ENCODE measurements around the gene DMBT1. TPM values are rescaled to one million over a fixed set of nuclear protein-coding genes. Genes with fewer than 3 reads are reported as not detected.

The DMBT1 gene
- total RNA-seq: 1,000 to 10,000 TPM in 1 of 3 donors, 100 to 1,000 TPM in 1, 10 to 100 TPM in 1; 37.2 to 2,543 (median 408) TPM
- long read RNA-seq, donor 1, partial matches to known transcripts: 37 of 44 reads
- long read RNA-seq, donor 1, other reads (novel, unspliced or antisense): 7 of 44 reads
- long read RNA-seq, donor 2, partial matches to known transcripts: 67 of 72 reads
- long read RNA-seq, donor 2, other reads (novel, unspliced or antisense): 5 of 72 reads

DNA sequence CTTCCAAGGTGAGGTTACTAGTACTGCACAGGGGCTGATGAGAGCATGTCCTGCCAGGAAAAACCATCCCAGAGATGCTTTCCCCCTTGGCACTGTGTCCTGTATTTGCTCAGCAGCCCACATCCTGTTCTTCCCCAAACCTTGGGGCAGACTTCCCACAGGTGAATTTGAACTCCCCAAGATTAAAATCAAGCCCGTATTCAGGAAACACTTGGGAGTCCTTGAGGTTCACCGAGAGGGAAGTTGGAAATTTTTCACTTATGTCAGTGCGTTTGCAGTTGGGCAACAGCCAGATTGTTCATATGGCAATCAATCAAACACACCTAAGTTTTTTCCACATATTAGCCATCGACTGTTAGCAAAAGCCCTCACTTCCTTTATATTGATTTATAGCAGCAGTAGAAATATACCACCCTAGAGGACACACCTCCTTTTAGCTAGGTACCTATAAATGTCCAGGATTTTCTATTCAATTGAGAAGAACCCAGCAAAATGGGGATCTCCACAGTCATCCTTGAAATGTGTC is at the start of gene DMBT1:
Gene DMBT1 (plus strand): TSS at position 476 of the 526 bp plus-strand sequence. CDS start 17 bp downstream, at position 493.
- Histone ChIP-seq H3K4me3 (no peak within 1 kb of the TSS), H3K9me3 (no peaks in the 10 kb centered on the region), H3K4me1 (ENCODE audit: low read depth) (no peaks in the 10 kb centered on the region), H3K36me3 (ENCODE audit: low read depth) (no peaks in the 10 kb centered on the region)
- DNase-seq (no peak), ATAC-seq (peak; percentile 25)
- intact Hi-C loops (cut with DNase I, micrococcal nuclease): loop anchor here in 1 of 2 donors (10.0 kb wide), 1 partner anchor 106 kb away; the partner anchor contains the start of gene ARMS2
- TF ChIP-seq, protein P1, sequence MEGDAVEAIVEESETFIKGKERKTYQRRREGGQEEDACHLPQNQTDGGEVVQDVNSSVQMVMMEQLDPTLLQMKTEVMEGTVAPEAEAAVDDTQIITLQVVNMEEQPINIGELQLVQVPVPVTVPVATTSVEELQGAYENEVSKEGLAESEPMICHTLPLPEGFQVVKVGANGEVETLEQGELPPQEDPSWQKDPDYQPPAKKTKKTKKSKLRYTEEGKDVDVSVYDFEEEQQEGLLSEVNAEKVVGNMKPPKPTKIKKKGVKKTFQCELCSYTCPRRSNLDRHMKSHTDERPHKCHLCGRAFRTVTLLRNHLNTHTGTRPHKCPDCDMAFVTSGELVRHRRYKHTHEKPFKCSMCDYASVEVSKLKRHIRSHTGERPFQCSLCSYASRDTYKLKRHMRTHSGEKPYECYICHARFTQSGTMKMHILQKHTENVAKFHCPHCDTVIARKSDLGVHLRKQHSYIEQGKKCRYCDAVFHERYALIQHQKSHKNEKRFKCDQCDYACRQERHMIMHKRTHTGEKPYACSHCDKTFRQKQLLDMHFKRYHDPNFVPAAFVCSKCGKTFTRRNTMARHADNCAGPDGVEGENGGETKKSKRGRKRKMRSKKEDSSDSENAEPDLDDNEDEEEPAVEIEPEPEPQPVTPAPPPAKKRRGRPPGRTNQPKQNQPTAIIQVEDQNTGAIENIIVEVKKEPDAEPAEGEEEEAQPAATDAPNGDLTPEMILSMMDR (IDR thresholded peaks at IDR 0.05): no peak

DNA sequence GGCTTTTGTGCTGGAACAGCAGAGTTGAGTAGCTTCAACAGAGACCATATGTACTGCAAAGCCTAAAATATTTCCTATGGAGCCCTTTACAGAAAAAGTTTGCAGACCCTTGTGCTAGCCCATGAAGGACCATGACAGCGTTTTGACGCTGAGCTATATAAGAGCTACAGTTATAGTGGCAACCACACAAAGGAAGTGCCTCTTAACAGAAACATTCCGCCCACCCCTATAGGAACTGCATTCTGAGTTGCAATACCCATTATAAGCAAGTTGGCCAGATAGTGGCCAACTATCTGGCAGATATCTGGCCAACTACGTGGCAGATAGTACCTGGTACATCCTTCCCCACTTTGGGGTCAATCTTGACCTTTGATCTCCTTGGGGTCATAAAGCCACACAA is 47.5 kb upstream of the DMBT1 start:
- H3K4me1 ChIP-seq (ENCODE audit: low read depth): no peaks in the 10 kb centered on the region
- no peak for ATAC-seq
- intact Hi-C loops (cut with DNase I, micrococcal nuclease): no loop called here
- DNase-seq: no peak
- H3K9me3 ChIP-seq: no peaks in the 10 kb centered on the region
- no peak overlapping the region for H3K4me3 ChIP-seq
- TF ChIP-seq, protein P1 (IDR thresholded peaks at IDR 0.05): no peak
- no peaks in the 10 kb centered on the region for H3K36me3 ChIP-seq (ENCODE audit: low read depth)

DNA sequence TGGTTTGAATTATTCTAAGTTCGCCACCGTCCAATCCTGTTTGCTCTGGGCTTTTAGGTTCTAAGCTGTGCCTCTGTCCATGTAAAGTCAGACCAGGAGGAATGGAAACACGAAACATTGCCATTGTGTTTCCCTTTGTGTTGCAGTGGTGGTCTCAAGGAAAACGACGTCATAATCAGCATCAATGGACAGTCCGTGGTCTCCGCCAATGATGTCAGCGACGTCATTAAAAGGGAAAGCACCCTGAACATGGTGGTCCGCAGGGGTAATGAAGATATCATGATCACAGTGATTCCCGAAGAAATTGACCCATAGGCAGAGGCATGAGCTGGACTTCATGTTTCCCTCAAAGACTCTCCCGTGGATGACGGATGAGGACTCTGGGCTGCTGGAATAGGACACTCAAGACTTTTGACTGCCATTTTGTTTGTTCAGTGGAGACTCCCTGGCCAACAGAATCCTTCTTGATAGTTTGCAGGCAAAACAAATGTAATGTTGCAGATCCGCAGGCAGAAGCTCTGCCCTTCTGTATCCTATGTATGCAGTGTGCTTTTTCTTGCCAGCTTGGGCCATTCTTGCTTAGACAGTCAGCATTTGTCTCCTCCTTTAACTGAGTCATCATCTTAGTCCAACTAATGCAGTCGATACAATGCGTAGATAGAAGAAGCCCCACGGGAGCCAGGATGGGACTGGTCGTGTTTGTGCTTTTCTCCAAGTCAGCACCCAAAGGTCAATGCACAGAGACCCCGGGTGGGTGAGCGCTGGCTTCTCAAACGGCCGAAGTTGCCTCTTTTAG is 46.3 kb upstream of the DMBT1 start:
- TF ChIP-seq, protein P1 (IDR thresholded peaks at IDR 0.05): no peak
- Histone ChIP-seq H3K9me3 (no peaks in the 10 kb centered on the region), H3K36me3 (ENCODE audit: low read depth) (no peaks in the 10 kb centered on the region), H3K4me3 (no peak overlapping the region), H3K4me1 (ENCODE audit: low read depth) (no peaks in the 10 kb centered on the region)
- intact Hi-C loops (cut with DNase I, micrococcal nuclease): no loop called here
- DNase-seq: no peak
- no peak for ATAC-seq

DNA sequence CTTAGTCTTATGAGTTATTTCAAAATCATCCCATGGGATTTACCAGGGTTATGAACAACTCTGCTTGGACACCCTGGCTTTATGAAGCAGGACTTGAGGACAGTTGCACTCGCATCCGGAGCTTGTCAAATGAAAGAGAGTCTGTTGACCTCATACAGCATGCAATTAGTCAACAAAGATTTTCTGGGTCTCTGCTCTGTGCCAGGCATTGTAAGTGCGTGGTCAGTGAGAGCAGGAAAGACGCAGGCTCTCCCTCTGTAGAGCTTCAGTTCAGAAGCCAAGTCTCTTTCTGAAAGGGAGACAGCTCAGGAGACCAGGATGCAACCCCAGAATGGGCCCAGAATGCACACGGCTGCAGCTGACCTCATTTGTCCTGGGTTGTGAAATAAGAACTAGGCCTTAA is 45.5 kb upstream of the DMBT1 start:
- H3K9me3 ChIP-seq: no peaks in the 10 kb centered on the region
- H3K36me3 ChIP-seq (ENCODE audit: low read depth): no peaks in the 10 kb centered on the region
- no peak overlapping the region for H3K4me3 ChIP-seq
- TF ChIP-seq, protein P1 (IDR thresholded peaks at IDR 0.05): no peak
- intact Hi-C loops (cut with DNase I, micrococcal nuclease): no loop called here
- ATAC-seq (no peak), DNase-seq (no peak)
- no peaks in the 10 kb centered on the region for H3K4me1 ChIP-seq (ENCODE audit: low read depth)

DNA sequence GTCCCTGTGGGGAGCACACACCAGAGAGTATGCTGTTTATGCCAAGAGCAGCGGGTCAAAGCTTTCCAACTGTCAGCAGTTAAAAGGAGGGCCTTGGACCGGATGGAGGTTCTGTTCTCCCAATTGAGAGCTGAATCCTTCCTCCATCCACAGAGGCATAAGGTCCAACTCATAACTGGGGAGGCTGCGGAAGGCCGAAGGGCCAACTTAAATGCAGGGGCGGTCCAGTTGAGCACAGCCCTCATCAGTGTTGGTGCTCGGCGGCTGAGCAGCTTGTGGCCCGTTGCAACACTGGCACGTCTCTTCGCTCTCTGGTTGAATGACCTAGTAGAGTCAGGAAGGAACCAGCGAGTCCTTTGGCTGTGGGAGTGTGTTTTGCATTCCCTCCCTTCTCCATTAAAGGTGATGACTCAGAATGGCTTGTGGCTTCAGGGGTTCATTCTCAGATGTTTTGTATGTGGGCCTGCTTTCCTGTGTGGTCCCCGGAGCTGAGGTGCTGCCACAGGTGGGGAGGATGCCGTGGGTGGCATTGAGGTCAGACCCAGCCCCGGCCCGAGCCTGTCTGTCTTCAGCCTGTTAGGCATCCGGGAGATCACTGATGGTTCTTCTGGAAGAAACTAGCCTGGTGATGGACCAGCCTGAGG is 44.8 kb upstream of the DMBT1 start:
- H3K4me3 ChIP-seq: no peak overlapping the region
- H3K4me1 ChIP-seq (ENCODE audit: low read depth): no peaks in the 10 kb centered on the region
- no peaks in the 10 kb centered on the region for H3K36me3 ChIP-seq (ENCODE audit: low read depth)
- peak; percentile 76 for ATAC-seq
- no peaks in the 10 kb centered on the region for H3K9me3 ChIP-seq
- TF ChIP-seq, protein P1 (IDR thresholded peaks at IDR 0.05): no peak
- DNase-seq: peak; percentile 43 to 73 (median 58)
- intact Hi-C loops (cut with DNase I, micrococcal nuclease): no loop called here
